PC-3 (cell line): ENCODE results near the gene GFOD2.

Source experiments
- CTCF ChIP-seq: fragments of 300-600 bp; sonication (generic); conservative IDR thresholded peaks from 2 replicates; pipeline ENCODE4 v1.5.1; 2017; ENCODE audit warnings: antibody characterized with exemption, low read depth, mild to moderate bottlenecking, low read length
- EZH2 ChIP-seq: fragments of 300-600 bp; sonication (generic); IDR thresholded peaks from one replicate; pipeline ENCODE4 v1.6.1; 2017; ENCODE audit warnings: antibody characterized with exemption, mild to moderate bottlenecking, low read length; ENCODE audit not compliant: unreplicated experiment

- TF ChIP-seq CTCF (no peak), EZH2 (no peak)
Observed at GRCh38 chr16:67707210-67707609, 11.9 kb downstream of the GFOD2 start.
